OCI-LY7 (cell line): ENCODE data around the gene ZNF786.

Source experiments
- EZH2phosphoT487 ChIP-seq: fragments of 200-600 bp; sonication (generic); IDR thresholded peaks from 2 replicates; pipeline ENCODE4 v1.6.1; 2018; ENCODE audit warnings: low read depth, borderline replicate concordance, mild to moderate bottlenecking, mixed run types, antibody characterized with exemption, low read length, moderate library complexity, mixed read lengths
- TF ChIP-seq, protein P1 (sequence below): fragments of 200-600 bp; sonication (generic); conservative IDR thresholded peaks from 2 replicates; pipeline ENCODE4 v1.5.1; 2014; ENCODE audit warnings: mild to moderate bottlenecking, antibody characterized with exemption, low read length, moderate library complexity, mixed read lengths

DNA sequence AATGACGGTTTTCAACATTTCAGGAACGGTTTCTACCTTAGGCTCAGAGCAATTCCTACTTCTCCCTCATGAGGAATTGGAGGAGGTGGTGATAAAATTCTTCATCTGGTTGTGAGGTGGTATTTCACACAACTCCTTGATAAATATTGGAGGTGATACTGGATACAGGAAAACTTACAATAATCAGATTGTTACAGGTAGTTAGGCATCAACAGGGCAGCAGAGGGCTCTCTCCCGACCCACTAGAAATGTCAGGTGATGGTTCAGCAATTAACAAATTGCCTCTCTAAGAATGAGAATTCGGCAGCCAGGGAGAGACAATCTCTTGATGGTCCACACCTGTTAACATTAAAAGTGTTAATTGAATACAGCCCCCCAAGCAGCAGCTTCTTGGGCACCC is 22.6 kb downstream of the ZNF786 start:
- TF ChIP-seq, protein P1, sequence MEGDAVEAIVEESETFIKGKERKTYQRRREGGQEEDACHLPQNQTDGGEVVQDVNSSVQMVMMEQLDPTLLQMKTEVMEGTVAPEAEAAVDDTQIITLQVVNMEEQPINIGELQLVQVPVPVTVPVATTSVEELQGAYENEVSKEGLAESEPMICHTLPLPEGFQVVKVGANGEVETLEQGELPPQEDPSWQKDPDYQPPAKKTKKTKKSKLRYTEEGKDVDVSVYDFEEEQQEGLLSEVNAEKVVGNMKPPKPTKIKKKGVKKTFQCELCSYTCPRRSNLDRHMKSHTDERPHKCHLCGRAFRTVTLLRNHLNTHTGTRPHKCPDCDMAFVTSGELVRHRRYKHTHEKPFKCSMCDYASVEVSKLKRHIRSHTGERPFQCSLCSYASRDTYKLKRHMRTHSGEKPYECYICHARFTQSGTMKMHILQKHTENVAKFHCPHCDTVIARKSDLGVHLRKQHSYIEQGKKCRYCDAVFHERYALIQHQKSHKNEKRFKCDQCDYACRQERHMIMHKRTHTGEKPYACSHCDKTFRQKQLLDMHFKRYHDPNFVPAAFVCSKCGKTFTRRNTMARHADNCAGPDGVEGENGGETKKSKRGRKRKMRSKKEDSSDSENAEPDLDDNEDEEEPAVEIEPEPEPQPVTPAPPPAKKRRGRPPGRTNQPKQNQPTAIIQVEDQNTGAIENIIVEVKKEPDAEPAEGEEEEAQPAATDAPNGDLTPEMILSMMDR: peak; percentile 69
- TF ChIP-seq EZH2phosphoT487: no peak
